Measurements from ENCODE around the gene DHRS12. TPM values are rescaled to one million over a fixed set of nuclear protein-coding genes. Genes with fewer than 3 reads are reported as not detected.

The DHRS12 gene
- total RNA-seq, 1 donor from 2014 or later, result 19.8 TPM

DNA sequence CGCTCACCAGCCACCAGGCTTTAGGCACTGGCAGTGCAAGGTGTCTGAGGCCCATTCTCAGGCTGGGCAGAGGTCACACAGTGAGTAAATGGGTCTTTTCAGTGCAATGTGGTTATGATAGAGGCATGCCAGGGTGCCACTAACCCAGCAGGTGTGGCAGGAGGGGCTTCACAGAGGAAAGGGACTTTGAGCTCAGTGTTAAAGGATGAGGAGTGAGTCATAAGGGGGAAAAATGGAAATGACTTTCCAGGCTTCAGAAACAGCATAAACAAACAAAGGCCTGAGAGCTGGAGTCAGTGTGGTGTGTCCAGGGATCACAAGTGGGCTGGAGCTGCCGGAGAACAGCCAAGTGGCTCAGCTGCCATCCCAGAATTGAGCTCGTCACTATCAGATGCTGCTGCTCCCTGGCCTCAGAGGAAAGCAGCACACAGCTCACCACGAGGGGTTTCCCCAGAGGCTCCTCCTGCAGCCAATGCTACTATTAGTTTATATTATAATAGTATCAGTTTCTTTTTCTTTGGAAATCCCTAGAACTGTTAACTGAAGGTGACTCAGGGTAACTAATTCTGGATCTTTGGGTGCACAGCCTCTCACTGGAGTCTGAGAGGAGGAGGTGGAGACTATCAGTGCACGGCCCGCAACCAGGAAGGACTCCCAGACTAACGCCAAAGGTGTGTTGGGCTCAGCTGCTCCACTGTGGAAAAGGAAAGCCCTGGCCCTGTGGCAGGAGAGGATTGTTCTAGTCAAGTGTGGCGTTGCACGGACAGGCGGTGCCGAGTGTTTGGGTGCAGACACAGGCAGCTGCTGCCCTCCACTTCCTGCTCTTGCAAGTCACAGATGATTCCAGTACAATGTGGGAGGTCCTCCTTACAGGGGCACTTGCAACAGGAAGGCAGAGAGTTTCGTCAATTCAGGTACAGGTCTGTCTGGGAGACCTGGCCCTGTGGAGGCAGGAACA is 39.5 kb downstream of the DHRS12 start:
- H3K9me3 Mint-ChIP-seq (ENCODE audit: unreplicated experiment), result peaks cover 7% of the 10 kb centered on the region
- peaks cover 17% of the 10 kb centered on the region for H3K27me3 Mint-ChIP-seq (ENCODE audit: unreplicated experiment)
- peak overlapping the region; percentile 26 for H3K4me3 Mint-ChIP-seq (ENCODE audit: unreplicated experiment)
- peak overlapping the region; percentile 93 for H3K27ac Mint-ChIP-seq (ENCODE audit: unreplicated experiment)
- peak; percentile 50 for DNase-seq
- no peaks in the 10 kb centered on the region for H3K36me3 Mint-ChIP-seq (ENCODE audit: unreplicated experiment)
- H3K4me1 Mint-ChIP-seq (ENCODE audit: low read depth, unreplicated experiment), result peaks cover 25% of the 10 kb centered on the region
- TF ChIP-seq, protein P1, sequence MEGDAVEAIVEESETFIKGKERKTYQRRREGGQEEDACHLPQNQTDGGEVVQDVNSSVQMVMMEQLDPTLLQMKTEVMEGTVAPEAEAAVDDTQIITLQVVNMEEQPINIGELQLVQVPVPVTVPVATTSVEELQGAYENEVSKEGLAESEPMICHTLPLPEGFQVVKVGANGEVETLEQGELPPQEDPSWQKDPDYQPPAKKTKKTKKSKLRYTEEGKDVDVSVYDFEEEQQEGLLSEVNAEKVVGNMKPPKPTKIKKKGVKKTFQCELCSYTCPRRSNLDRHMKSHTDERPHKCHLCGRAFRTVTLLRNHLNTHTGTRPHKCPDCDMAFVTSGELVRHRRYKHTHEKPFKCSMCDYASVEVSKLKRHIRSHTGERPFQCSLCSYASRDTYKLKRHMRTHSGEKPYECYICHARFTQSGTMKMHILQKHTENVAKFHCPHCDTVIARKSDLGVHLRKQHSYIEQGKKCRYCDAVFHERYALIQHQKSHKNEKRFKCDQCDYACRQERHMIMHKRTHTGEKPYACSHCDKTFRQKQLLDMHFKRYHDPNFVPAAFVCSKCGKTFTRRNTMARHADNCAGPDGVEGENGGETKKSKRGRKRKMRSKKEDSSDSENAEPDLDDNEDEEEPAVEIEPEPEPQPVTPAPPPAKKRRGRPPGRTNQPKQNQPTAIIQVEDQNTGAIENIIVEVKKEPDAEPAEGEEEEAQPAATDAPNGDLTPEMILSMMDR (IDR thresholded peaks at IDR 0.05; ENCODE audit: partially characterized antibody, unreplicated experiment), result no peak

DNA sequence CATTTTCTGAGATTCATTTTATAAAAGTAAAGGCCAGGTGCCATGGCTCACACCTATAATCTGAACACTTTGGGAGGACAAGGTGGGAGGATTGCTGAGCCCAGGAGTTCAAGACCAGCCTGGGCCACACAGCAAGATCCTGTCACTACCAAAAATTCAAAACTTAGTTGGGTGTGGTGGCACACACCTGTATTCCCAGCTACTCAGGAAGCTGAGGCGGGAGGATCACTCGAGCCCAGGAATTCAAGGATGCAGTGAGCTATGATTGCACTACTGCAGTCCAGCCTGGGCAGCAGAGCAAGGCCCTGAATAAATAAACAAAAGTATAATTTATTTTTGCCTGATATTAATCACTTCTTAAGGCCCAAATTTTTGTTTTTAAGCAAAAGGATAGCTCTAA is 40.5 kb downstream of the DHRS12 start:
- Mint-ChIP-seq H3K4me3 (ENCODE audit: unreplicated experiment) (no peak overlapping the region), H3K27me3 (ENCODE audit: unreplicated experiment) (peaks cover 14% of the 10 kb centered on the region), H3K4me1 (ENCODE audit: low read depth, unreplicated experiment) (peaks cover 22% of the 10 kb centered on the region), H3K9me3 (ENCODE audit: unreplicated experiment) (peaks cover 7% of the 10 kb centered on the region), H3K36me3 (ENCODE audit: unreplicated experiment) (no peaks in the 10 kb centered on the region), H3K27ac (ENCODE audit: unreplicated experiment) (no peak overlapping the region)
- DNase-seq, result no peak
- TF ChIP-seq, protein P1 (IDR thresholded peaks at IDR 0.05; ENCODE audit: partially characterized antibody, unreplicated experiment), result no peak

DNA sequence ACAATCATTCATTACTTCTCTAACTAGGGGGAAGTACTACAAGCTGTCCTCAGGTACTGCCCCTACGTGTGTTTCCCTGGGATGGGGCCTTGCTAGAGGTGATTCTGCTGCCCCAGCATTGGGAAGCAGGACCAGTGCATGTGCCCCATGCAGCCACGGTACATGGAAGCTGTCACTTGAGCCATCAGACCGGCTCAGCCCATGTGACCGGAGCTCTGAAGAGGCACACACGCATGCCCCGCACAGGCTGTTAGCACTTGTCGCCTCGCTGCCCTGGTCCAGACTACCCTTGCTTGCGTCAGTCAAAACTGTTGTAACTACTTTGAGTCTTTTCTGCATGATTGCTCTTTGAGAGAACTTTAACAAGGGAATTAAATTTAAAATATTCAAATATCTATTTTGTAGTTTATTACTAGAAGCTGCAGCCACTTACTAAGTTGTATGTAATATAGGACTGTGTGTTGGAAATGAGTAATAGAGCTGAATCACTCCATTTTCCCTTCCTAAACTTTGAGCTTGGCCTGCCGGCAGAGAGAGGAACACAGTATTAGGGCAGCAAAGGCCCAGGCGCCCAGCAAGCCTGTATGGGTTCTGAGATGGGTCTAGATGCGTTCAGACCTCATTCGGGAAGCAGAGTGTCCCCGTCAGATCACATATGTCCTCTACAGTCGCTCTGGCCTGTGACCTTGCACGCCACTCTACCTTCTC is 42.2 kb downstream of the DHRS12 start:
- H3K36me3 Mint-ChIP-seq (ENCODE audit: unreplicated experiment), result no peaks in the 10 kb centered on the region
- H3K27ac Mint-ChIP-seq (ENCODE audit: unreplicated experiment), result no peak overlapping the region
- peaks cover 2% of the 10 kb centered on the region for H3K9me3 Mint-ChIP-seq (ENCODE audit: unreplicated experiment)
- peak overlapping the region; percentile 35 for H3K4me3 Mint-ChIP-seq (ENCODE audit: unreplicated experiment)
- DNase-seq, result no peak
- TF ChIP-seq, protein P1 (IDR thresholded peaks at IDR 0.05; ENCODE audit: partially characterized antibody, unreplicated experiment), result no peak
- H3K27me3 Mint-ChIP-seq (ENCODE audit: unreplicated experiment), result peaks cover 9% of the 10 kb centered on the region
- H3K4me1 Mint-ChIP-seq (ENCODE audit: low read depth, unreplicated experiment), result peaks cover 16% of the 10 kb centered on the region

DNA sequence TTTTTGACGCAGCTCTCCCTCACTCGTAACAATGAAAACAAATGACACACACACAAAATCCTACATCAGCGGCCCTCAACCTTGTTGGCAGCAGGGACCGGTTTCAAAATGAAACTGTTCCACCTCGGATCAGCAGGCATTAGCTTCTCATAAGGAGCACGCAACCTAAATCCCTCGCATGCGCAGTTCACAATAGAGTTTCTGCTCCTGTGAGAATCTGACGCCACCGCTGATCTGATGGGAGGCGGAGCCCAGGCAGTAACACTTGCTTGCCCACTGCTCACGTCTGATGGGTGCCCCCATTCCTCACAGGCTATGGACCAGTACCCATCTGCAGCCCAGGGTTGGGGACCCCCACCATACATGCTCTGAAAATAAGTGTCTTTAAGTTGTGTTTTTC is 43.4 kb downstream of the DHRS12 start:
- Mint-ChIP-seq H3K9me3 (ENCODE audit: unreplicated experiment) (no peaks in the 10 kb centered on the region), H3K27ac (ENCODE audit: unreplicated experiment) (no peak overlapping the region), H3K27me3 (ENCODE audit: unreplicated experiment) (peaks cover 7% of the 10 kb centered on the region), H3K36me3 (ENCODE audit: unreplicated experiment) (no peaks in the 10 kb centered on the region), H3K4me3 (ENCODE audit: unreplicated experiment) (no peak overlapping the region), H3K4me1 (ENCODE audit: low read depth, unreplicated experiment) (peaks cover 16% of the 10 kb centered on the region)
- TF ChIP-seq, protein P1 (IDR thresholded peaks at IDR 0.05; ENCODE audit: partially characterized antibody, unreplicated experiment), result no peak
- no peak for DNase-seq
